ENCODE results near the gene RFX3. TPM values are rescaled to one million over a fixed set of nuclear protein-coding genes. Genes with fewer than 3 reads are reported as not detected.
A peak's percentile ranks its signal among the peaks of the same experiment; 100 is the strongest.

Gene RFX3
- total and polyA plus RNA-seq, 2 of the 13 experiments (the other 11 are each of a cell fraction or from before 2014, with no cell fraction given) = 2.7 to 5.3 TPM

DNA sequence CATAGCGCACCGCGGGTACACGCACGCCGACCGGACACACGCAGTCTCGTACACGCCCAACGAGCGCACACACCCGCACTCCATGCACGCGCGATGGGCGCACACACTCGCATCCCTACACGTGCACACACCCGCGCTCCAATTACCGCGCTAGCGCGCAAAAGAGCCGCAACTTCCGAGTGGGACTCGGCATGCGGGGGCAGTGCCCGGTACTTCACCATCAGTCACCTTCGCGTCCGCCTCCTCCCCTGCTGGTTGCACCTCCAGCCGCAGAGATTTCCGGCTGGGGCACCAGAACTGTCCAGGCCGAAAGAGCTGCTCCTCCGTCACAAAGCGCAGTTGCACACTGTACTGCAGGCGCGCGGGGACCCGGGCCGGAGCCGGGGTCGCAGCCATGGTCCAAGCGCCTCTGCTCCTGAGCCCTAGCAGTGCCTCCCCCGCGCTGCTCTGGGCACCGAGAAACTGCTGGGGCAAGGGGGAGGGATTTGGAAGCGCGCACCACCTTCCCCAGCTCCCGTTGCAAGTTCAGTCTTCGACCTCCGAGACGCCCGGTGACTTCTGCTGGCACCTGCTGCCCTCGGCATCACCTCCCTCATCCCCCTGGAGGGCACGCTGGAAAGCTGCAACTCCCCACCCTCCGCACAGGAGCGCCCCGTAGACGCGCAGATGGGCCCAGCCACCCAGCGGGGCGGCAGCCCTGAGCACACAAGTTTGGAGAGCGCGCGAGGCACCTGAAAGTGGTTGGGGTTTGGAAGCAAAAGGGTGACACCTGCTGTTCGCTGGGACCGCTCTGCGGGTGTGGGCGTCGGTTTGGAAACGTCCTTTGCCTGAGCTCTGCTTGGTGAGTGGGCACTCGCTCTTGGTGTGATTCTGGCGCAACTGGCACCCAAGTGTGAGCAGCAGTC is 344.5 kb downstream of the RFX3 start (continued):
- TF ChIP-seq, protein P1, sequence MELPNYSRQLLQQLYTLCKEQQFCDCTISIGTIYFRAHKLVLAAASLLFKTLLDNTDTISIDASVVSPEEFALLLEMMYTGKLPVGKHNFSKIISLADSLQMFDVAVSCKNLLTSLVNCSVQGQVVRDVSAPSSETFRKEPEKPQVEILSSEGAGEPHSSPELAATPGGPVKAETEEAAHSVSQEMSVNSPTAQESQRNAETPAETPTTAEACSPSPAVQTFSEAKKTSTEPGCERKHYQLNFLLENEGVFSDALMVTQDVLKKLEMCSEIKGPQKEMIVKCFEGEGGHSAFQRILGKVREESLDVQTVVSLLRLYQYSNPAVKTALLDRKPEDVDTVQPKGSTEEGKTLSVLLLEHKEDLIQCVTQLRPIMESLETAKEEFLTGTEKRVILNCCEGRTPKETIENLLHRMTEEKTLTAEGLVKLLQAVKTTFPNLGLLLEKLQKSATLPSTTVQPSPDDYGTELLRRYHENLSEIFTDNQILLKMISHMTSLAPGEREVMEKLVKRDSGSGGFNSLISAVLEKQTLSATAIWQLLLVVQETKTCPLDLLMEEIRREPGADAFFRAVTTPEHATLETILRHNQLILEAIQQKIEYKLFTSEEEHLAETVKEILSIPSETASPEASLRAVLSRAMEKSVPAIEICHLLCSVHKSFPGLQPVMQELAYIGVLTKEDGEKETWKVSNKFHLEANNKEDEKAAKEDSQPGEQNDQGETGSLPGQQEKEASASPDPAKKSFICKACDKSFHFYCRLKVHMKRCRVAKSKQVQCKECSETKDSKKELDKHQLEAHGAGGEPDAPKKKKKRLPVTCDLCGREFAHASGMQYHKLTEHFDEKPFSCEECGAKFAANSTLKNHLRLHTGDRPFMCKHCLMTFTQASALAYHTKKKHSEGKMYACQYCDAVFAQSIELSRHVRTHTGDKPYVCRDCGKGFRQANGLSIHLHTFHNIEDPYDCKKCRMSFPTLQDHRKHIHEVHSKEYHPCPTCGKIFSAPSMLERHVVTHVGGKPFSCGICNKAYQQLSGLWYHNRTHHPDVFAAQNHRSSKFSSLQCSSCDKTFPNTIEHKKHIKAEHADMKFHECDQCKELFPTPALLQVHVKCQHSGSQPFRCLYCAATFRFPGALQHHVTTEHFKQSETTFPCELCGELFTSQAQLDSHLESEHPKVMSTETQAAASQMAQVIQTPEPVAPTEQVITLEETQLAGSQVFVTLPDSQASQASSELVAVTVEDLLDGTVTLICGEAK (IDR thresholded peaks at IDR 0.05) = no peak
- TF ChIP-seq, protein P1 (CRISPR knock-in tag; IDR thresholded peaks at IDR 0.05) = 0 out of 2 replicates have a peak, but pooled peaks have one; percentile 34
- TF ChIP-seq SMAD3 (CRISPR knock-in tag; IDR thresholded peaks at IDR 0.05) (0 out of 2 replicates have a peak, but pooled peaks have one; percentile 34), NFYB (CRISPR knock-in tag; IDR thresholded peaks at IDR 0.05) (no peak), ZNF577 (CRISPR knock-in tag; IDR thresholded peaks at IDR 0.05; ENCODE audit: borderline replicate concordance, low read depth) (no peak), DNMT3B (CRISPR knock-in tag; conservative IDR thresholded peaks at IDR 0.05) (no peak), PHF8 (CRISPR knock-in tag; IDR thresholded peaks at IDR 0.05) (0 out of 2 replicates have a peak, but pooled peaks have one; percentile 28), CHD4 (IDR thresholded peaks at IDR 0.05; ENCODE audit: borderline replicate concordance, low read length) (no peak), ZNF205 (CRISPR knock-in tag; IDR thresholded peaks at IDR 0.05) (no peak), RFXAP (CRISPR knock-in tag; IDR thresholded peaks at IDR 0.05; ENCODE audit: borderline replicate concordance) (peak; percentile 70; the same call in 1 of the 2 replicates), TP53 (CRISPR knock-in tag; conservative IDR thresholded peaks at IDR 0.05) (0 out of 2 replicates have a peak, but pooled peaks have one; percentile 34), TAF15 (IDR thresholded peaks at IDR 0.05; ENCODE audit: low read depth, low read length, poor library complexity, severe bottlenecking) (no peak), JUND (CRISPR knock-in tag; IDR thresholded peaks at IDR 0.05) (no peak), SMC3 (IDR thresholded peaks at IDR 0.05; ENCODE audit: low read length) (peak; percentile 53), ZNF274 (CRISPR knock-in tag; IDR thresholded peaks at IDR 0.05) (no peak; the same call in 1 of the 2 replicates)
- TF ChIP-seq, protein P2, sequence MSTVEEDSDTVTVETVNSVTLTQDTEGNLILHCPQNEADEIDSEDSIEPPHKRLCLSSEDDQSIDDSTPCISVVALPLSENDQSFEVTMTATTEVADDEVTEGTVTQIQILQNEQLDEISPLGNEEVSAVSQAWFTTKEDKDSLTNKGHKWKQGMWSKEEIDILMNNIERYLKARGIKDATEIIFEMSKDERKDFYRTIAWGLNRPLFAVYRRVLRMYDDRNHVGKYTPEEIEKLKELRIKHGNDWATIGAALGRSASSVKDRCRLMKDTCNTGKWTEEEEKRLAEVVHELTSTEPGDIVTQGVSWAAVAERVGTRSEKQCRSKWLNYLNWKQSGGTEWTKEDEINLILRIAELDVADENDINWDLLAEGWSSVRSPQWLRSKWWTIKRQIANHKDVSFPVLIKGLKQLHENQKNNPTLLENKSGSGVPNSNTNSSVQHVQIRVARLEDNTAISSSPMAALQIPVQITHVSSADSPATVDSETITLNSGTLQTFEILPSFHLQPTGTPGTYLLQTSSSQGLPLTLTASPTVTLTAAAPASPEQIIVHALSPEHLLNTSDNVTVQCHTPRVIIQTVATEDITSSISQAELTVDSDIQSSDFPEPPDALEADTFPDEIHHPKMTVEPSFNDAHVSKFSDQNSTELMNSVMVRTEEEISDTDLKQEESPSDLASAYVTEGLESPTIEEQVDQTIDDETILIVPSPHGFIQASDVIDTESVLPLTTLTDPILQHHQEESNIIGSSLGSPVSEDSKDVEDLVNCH (CRISPR knock-in tag; IDR thresholded peaks at IDR 0.05) = no peak
- TF ChIP-seq, protein P3, sequence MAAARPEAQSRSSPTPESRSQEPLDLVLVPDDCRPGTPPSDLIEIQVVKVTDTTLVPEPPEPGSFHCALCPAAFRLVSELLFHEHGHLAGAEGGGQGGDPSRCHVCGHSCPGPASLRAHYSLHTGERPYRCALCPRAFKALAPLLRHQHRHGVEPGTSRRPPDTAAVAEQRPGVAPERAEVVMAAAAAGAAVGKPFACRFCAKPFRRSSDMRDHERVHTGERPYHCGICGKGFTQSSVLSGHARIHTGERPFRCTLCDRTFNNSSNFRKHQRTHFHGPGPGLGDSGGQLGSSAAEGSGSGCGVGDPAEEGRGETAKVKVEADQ (CRISPR knock-in tag; IDR thresholded peaks at IDR 0.05; ENCODE audit: borderline replicate concordance) = no peak

All from HepG2 (cell line).